ENCODE results near the gene CBX1.

DNA sequence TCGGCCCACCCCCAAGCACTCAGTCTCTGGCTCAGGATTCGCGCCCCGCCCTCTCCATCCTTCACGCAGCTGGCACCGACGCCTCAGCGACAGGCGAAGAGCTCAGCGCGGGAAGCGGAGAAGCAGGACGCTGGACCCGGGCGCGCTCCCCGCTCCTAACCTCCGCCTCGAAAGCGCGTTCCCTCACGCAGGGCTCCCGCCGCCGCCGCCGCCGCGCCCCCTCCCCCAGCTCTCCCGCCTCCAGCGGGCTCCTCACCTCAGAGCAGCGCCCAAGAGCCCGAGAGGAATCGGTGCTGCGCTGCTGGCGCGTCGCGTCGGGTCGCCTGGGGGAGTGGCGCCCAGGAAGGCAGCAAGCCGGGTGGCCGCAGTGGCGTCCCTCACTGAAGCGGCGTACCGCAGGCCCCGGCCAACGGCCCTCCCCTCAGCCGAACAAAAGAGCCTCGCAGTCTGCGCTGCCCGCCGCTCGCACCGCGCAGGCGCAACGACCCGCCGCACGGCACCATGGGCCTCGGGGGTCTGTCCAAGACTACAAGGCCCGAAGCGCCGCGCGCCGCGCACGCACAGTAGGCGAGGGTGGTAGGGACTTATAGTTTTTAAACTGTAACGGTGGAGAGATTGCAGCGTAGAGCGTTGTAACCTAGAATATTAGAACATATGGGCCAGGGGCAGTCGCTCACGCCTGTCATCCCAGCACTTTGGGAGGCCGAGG lies at the start of gene CBX1:
- TF ChIP-seq, protein P1, sequence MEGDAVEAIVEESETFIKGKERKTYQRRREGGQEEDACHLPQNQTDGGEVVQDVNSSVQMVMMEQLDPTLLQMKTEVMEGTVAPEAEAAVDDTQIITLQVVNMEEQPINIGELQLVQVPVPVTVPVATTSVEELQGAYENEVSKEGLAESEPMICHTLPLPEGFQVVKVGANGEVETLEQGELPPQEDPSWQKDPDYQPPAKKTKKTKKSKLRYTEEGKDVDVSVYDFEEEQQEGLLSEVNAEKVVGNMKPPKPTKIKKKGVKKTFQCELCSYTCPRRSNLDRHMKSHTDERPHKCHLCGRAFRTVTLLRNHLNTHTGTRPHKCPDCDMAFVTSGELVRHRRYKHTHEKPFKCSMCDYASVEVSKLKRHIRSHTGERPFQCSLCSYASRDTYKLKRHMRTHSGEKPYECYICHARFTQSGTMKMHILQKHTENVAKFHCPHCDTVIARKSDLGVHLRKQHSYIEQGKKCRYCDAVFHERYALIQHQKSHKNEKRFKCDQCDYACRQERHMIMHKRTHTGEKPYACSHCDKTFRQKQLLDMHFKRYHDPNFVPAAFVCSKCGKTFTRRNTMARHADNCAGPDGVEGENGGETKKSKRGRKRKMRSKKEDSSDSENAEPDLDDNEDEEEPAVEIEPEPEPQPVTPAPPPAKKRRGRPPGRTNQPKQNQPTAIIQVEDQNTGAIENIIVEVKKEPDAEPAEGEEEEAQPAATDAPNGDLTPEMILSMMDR (conservative IDR thresholded peaks at IDR 0.05; ENCODE audit: low read length) = no peak
- TF ChIP-seq EZH2phosphoT487 (IDR thresholded peaks at IDR 0.05; ENCODE audit: borderline replicate concordance) = no peak
